Measurements from ENCODE around the gene XRN2.
"Not testable (repeated sequence)": the region's sequence is repeated elsewhere in the genome, so short reads cannot be mapped to it uniquely, and the experiment has no call there.

XRN2 gene

GRCh38 chr20:21398109-21399004 is 95.2 kb downstream of the XRN2 start:
- FAIRE-seq (no peak), DNase-seq (ENCODE audit: insufficient read length) (no peak)
- no peak for TF ChIP-seq POLR2A (IDR thresholded peaks at IDR 0.05; ENCODE audit: low read depth, low read length)
- TF ChIP-seq POLR2AphosphoS5 (IDR thresholded peaks at IDR 0.05; ENCODE audit: low read depth, low read length): no peak
- no peak for TF ChIP-seq TAF1 (IDR thresholded peaks at IDR 0.05; ENCODE audit: borderline replicate concordance, low read depth, low read length)

GRCh38 chr20:21399005-21399475 is 95.9 kb downstream of the XRN2 start:
- DNase-seq (ENCODE audit: insufficient read length): no peak
- TF ChIP-seq POLR2A (IDR thresholded peaks at IDR 0.05; ENCODE audit: low read depth, low read length): no peak
- TF ChIP-seq TAF1 (IDR thresholded peaks at IDR 0.05; ENCODE audit: borderline replicate concordance, low read depth, low read length): no peak
- no peak for TF ChIP-seq POLR2AphosphoS5 (IDR thresholded peaks at IDR 0.05; ENCODE audit: low read depth, low read length)
- no peak for FAIRE-seq

DNA sequence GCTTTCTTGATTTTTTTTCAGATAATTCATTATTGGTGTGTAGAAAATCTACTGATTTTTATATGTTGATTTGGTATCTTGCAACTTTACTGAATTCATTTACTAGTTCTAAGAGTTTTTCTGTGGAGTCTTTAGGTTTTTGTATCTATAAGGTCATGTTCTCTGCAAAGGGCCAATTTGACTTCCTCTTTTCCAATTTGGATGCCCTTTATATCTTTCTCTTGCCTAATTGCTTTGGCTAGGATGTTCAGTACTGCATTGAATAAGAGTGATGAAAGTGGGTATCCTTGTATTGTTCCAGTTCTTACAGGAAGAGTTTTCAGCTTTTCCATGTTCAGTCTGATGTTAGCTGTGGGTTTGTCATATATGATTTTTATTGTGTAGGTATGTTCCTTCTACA is 108.6 kb downstream of the XRN2 start:
- no peak for FAIRE-seq
- TF ChIP-seq POLR2AphosphoS5 (IDR thresholded peaks at IDR 0.05; ENCODE audit: low read depth, low read length) (no peak), POLR2A (IDR thresholded peaks at IDR 0.05; ENCODE audit: low read depth, low read length) (no peak), TAF1 (IDR thresholded peaks at IDR 0.05; ENCODE audit: borderline replicate concordance, low read depth, low read length) (no peak)
- no peak for DNase-seq (ENCODE audit: insufficient read length)

DNA sequence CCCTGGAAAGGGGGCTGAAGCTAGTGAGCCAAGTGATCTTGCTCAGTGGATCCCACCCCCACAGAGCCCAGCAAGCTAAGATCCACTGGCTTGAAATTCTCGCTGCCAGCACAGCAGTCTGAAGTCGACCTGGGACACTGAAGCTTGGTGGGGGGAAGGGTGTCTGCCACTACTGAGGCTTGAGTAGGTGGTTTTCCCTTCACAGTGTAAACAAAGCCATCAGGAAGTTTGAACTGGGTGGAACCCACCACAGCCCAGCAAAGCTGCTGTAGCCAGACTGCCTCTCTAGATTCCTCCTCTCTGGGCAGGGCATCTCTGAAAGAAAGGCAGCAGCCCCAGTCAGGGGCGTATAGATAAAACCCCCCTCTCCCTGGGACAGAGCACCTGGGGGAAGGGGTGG is 110.9 kb downstream of the XRN2 start:
- FAIRE-seq; DNase-seq (ENCODE audit: insufficient read length): not testable (repeated sequence)

DNA sequence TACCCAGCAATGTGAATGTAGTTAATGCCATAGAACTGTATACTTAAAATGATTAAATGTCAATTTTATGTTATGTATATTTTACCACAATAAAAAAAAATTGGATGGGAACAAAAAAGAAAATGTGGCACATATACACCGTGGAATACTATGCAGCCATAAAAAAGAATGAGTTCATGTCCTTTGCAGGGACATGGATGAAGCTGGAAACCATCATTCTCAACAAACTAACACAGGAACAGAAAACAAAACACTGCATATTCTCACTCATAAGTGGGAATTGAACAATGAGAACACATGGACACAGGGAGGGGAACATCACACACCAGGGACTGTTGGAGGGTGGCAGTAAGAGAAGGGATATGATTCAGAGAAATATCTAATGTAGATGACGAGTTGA is 116.0 kb downstream of the XRN2 start:
- DNase-seq (ENCODE audit: insufficient read length); FAIRE-seq: not testable (repeated sequence)

GRCh38 chr20:21421601-21422236 is 118.6 kb downstream of the XRN2 start:
- DNase-seq (ENCODE audit: insufficient read length) (no peak), FAIRE-seq (no peak)
- TF ChIP-seq TAF1 (IDR thresholded peaks at IDR 0.05; ENCODE audit: borderline replicate concordance, low read depth, low read length) (no peak), POLR2A (IDR thresholded peaks at IDR 0.05; ENCODE audit: low read depth, low read length) (no peak), POLR2AphosphoS5 (IDR thresholded peaks at IDR 0.05; ENCODE audit: low read depth, low read length) (no peak)

GRCh38 chr20:21423712-21424111 is 120.6 kb downstream of the XRN2 start:
- FAIRE-seq: not testable (repeated sequence)

DNA sequence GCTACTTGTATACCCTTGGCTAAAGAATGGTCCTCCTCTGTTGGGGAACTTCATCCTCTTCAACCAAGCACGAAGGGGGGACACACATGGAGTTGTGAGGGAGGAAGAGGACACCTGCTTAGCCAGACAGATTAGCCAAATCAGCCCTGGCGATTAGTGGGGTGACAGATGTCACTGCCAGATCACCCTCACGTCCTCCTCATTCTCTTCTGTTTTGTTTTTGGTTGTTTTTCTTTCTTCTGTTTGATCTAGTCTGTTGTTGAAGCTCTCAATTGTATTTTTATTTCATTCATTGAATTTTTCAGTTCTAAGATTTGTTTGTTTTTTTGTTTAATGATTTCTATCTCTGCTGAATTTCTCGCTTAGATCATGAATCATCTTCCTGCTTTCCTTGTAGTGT is 121.7 kb downstream of the XRN2 start:
- no peak for FAIRE-seq
- DNase-seq (ENCODE audit: insufficient read length): no peak
- TF ChIP-seq POLR2AphosphoS5 (IDR thresholded peaks at IDR 0.05; ENCODE audit: low read depth, low read length) (no peak), POLR2A (IDR thresholded peaks at IDR 0.05; ENCODE audit: low read depth, low read length) (no peak), TAF1 (IDR thresholded peaks at IDR 0.05; ENCODE audit: borderline replicate concordance, low read depth, low read length) (no peak)

More at GRCh38 chr20:21423712-21424111, 120.6 kb downstream of the XRN2 start:
- not testable (repeated sequence) for DNase-seq (ENCODE audit: insufficient read length)

GRCh38 chr20:21430020-21430419 is 126.9 kb downstream of the XRN2 start:
- no peak for TF ChIP-seq TAF1 (IDR thresholded peaks at IDR 0.05; ENCODE audit: borderline replicate concordance, low read depth, low read length)
- TF ChIP-seq POLR2A (IDR thresholded peaks at IDR 0.05; ENCODE audit: low read depth, low read length): no peak
- no peak for TF ChIP-seq POLR2AphosphoS5 (IDR thresholded peaks at IDR 0.05; ENCODE audit: low read depth, low read length)
- no peak for FAIRE-seq

DNA sequence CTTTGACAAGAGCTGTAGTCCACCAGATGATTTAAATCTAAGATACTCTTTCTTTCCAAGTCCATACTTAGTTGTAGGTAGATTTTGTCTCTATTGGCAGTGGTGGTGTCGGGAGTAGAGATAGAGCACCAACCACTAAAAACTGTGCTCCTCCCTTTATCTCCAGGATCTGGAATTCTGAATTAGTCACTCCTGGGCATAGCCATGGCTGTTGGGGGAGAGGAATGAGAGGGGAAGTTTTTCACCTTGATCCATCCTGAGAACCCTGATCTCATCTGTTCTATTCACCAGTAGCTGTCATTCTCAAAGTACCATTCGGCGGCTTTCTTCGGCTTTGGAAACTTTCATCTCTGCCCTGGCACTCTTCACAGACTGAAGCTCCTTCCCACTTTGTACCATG is 129.8 kb downstream of the XRN2 start:
- TF ChIP-seq POLR2A (IDR thresholded peaks at IDR 0.05; ENCODE audit: low read depth, low read length): no peak
- no peak for TF ChIP-seq POLR2AphosphoS5 (IDR thresholded peaks at IDR 0.05; ENCODE audit: low read depth, low read length)
- TF ChIP-seq TAF1 (IDR thresholded peaks at IDR 0.05; ENCODE audit: borderline replicate concordance, low read depth, low read length): no peak
- no peak for FAIRE-seq
- DNase-seq (ENCODE audit: insufficient read length): no peak

More at GRCh38 chr20:21430020-21430419, 126.9 kb downstream of the XRN2 start:
- DNase-seq (ENCODE audit: insufficient read length): no peak

DNA sequence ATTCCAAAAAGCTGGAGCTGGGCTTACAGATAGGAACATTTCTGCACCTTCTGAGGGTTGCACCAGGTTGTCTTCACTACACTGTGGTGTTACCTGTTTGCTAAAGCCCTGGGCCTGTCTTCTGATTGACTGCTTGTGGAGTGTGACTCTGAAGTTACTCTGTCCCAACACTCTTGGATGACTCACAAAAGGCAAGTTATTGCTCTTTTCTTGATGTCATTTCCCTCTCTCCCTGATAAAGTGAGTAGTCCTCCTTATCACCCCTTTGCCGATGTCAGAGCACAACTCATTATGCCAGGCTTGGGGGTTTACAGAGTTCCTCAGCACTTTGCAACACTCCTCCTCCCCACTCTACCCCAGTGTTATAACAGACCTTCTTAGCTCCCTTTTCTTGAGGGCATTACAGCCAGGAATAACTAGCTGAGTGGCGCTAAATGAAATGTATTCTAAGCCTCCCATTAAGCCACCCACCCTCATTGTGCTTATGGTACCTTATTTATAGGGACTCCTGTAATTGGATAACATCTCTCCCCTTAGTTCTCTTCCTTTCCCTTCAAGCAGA is 130.3 kb downstream of the XRN2 start:
- DNase-seq (ENCODE audit: insufficient read length) (no peak), FAIRE-seq (no peak)
- no peak for TF ChIP-seq POLR2AphosphoS5 (IDR thresholded peaks at IDR 0.05; ENCODE audit: low read depth, low read length)
- TF ChIP-seq TAF1 (IDR thresholded peaks at IDR 0.05; ENCODE audit: borderline replicate concordance, low read depth, low read length): no peak
- TF ChIP-seq POLR2A (IDR thresholded peaks at IDR 0.05; ENCODE audit: low read depth, low read length): no peak

DNA sequence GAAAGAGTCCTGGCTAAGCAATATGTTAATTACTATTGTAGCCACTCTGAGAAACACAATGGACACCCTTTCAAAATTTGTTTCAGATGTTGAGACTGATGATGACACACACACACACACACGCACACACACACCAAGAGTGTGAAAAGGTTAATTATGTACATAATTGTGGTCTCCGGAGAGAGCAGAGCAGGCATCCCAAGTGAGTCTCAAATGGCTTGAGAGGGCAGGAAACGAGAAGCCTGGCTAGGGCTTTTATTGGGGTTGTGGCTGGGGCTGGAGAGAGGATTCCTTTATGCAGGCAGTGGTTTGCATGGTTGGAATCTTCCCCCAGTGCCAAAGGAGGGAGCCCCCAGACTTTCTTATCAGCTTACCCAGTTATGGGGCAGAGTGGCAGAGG is 132.4 kb downstream of the XRN2 start:
- DNase-seq (ENCODE audit: insufficient read length) (no peak), FAIRE-seq (no peak)
- TF ChIP-seq POLR2A (IDR thresholded peaks at IDR 0.05; ENCODE audit: low read depth, low read length) (no peak), POLR2AphosphoS5 (IDR thresholded peaks at IDR 0.05; ENCODE audit: low read depth, low read length) (no peak), TAF1 (IDR thresholded peaks at IDR 0.05; ENCODE audit: borderline replicate concordance, low read depth, low read length) (no peak)
